ENCODE measurements around the gene NCKAP5. TPM values are rescaled to one million over a fixed set of nuclear protein-coding genes. Genes with fewer than 3 reads are reported as not detected.

Gene NCKAP5
- total and polyA plus RNA-seq, 2 of the 8 experiments (the other 6 are each of a cell fraction or from before 2014, with no cell fraction given): 0.27 to 0.86 TPM

DNA sequence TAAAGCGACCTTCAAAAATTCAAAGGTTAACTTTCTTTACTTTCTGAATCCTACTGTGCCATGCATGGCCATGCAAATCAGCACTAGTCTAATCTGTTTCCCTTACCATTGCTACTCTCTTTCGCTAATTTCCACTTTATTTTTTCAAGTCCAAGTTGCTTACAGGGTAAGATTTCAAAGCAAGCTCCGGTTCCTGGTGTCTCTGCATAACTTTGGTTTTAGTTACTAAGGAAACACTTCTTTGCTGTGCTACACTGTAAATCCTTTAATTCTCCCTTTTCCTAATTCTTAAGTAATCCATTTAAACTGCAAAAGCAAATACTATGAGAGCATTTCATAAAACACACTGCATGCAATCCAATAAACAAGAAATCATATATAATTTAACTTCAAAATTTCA is 514.7 kb downstream of the NCKAP5 start:
- H3K4me1 ChIP-seq (replicated peaks in 1 of 4; ENCODE audit: control insufficient read depth in 3 of 4, insufficient read depth in 4 of 4, low read length in 3 of 4): 0 out of 7 replicates have a peak, but pooled peaks cover 0 to 2% (median 0%) of the 10 kb centered on the region in 4 experiments
- H3K4me2 ChIP-seq (ENCODE audit: insufficient read depth in 1 of 2, low read depth in 2 of 2, low read length in 2 of 2): no peak overlapping the region
- no peak overlapping the region for H2BK15ac ChIP-seq (ENCODE audit: low read length)
- no peak overlapping the region for H2BK12ac ChIP-seq (ENCODE audit: low read depth, low read length)
- H3K9ac ChIP-seq (replicated peaks in 1 of 4; ENCODE audit: extremely low read depth in 1 of 4, low read depth in 3 of 4, low read length in 3 of 4): no peak overlapping the region
- no peak overlapping the region for H4K8ac ChIP-seq (ENCODE audit: extremely low read depth, insufficient read depth, low read length)
- no peak overlapping the region for H3K27ac ChIP-seq (ENCODE audit: low read depth, low read length)
- H3K36me3 ChIP-seq (ENCODE audit: control insufficient read depth in 2 of 4, insufficient read depth in 4 of 4, low read length in 3 of 4): no peaks in the 10 kb centered on the region
- H3K79me2 ChIP-seq (ENCODE audit: control insufficient read depth in 1 of 2, insufficient read depth in 2 of 2, low read length in 2 of 2): no peaks in the 10 kb centered on the region
- DNase-seq (ENCODE audit: low read depth in 1 of 2, low spot score in 2 of 2) (no peak), FAIRE-seq (no peak)
- H3K14ac ChIP-seq (ENCODE audit: insufficient read length): no peak overlapping the region
- H3K27me3 ChIP-seq (replicated peaks in 1 of 4; ENCODE audit: control insufficient read depth in 3 of 4, extremely low read depth in 1 of 4, insufficient read depth in 3 of 4, low read length in 3 of 4): no peaks in the 10 kb centered on the region
- no peaks in the 10 kb centered on the region for H3K79me1 ChIP-seq (ENCODE audit: low read depth, low read length)
- ChIA-PET POLR2A (ENCODE audit: partially characterized antibody) (no interaction called here), CTCF (ENCODE audit: partially characterized antibody) (interaction anchor here (0.9 kb wide), 1 partner anchor 117 kb away, joined by 3 read pairs; no protein-coding TSS in a partner anchor)
- WGBS, 2 experiments (ENCODE audit: extremely low coverage in 1 of 2, insufficient coverage in 1 of 2, insufficient read length in 1 of 2, insufficient replicate concordance in 2 of 2, low coverage in 1 of 2, low lambda C conversion rate in 2 of 2, missing lambda C conversion rate in 1 of 2): 59% methylated on average over 3 of the region's 3 CpGs; no CpG with 5 or more reads in 1 of the 2 experiments
- H2BK20ac ChIP-seq (ENCODE audit: low read length): no peak overlapping the region
- H3K18ac ChIP-seq (ENCODE audit: extremely low read depth, low read length): no peak overlapping the region
- no peak overlapping the region for H2BK120ac ChIP-seq (replicated peaks; ENCODE audit: low read depth, low read length)
- H2AFZ ChIP-seq (ENCODE audit: low read length): no peak overlapping the region
- TF ChIP-seq SIN3A (conservative IDR thresholded peaks at IDR 0.05 in 1 of 2, IDR thresholded peaks at IDR 0.05 in 1 of 2; ENCODE audit: low read depth in 1 of 2, low read length in 2 of 2) (no peak), RNF2 (IDR thresholded peaks at IDR 0.05; ENCODE audit: borderline replicate concordance, low read depth, low read length, missing control alignments, poor library complexity, severe bottlenecking) (no peak), RFX5 (IDR thresholded peaks at IDR 0.05; ENCODE audit: borderline replicate concordance, low read depth, low read length) (no peak)
- no peaks in the 10 kb centered on the region for H3K9me3 ChIP-seq (ENCODE audit: insufficient read depth in 2 of 2, low read depth in 1 of 2, low read length in 1 of 2)
- no peak overlapping the region for H2BK5ac ChIP-seq (ENCODE audit: low read depth, low read length)
- H3K23ac ChIP-seq (ENCODE audit: insufficient read length): no peak overlapping the region
- H3K4ac ChIP-seq (replicated peaks; ENCODE audit: insufficient read length, low read depth, low read length): no peak overlapping the region
- no peak overlapping the region for H4K91ac ChIP-seq (replicated peaks; ENCODE audit: insufficient read length, low read length)
- no peaks in the 10 kb centered on the region for H3K23me2 ChIP-seq (ENCODE audit: low read depth, low read length)
- no peak overlapping the region for H3K56ac ChIP-seq (replicated peaks; ENCODE audit: insufficient read length, low read depth, low read length)
- no peaks in the 10 kb centered on the region for H4K20me1 ChIP-seq (replicated peaks in 1 of 2; ENCODE audit: control insufficient read depth in 1 of 2, insufficient read depth in 2 of 2, low read length in 2 of 2)
- no peak overlapping the region for H4K5ac ChIP-seq (ENCODE audit: insufficient read length, low read depth, low read length)
- no peak overlapping the region for H3K4me3 ChIP-seq (ENCODE audit: extremely low read depth in 1 of 4, insufficient read depth in 2 of 4, low read depth in 3 of 4, low read length in 4 of 4)
- no peak overlapping the region for H2AK5ac ChIP-seq (ENCODE audit: low read depth, low read length)
